ENCODE data around the gene RNF224. TPM values are rescaled to one million over a fixed set of nuclear protein-coding genes. Genes with fewer than 3 reads are reported as not detected.
A peak's percentile ranks its signal among the peaks of the same experiment; 100 is the strongest.

RNF224 gene
- total and polyA plus RNA-seq, 2 of the 13 experiments (the other 11 are each of a cell fraction or from before 2014, with no cell fraction given), result 0.09 TPM; not detected in 1

DNA sequence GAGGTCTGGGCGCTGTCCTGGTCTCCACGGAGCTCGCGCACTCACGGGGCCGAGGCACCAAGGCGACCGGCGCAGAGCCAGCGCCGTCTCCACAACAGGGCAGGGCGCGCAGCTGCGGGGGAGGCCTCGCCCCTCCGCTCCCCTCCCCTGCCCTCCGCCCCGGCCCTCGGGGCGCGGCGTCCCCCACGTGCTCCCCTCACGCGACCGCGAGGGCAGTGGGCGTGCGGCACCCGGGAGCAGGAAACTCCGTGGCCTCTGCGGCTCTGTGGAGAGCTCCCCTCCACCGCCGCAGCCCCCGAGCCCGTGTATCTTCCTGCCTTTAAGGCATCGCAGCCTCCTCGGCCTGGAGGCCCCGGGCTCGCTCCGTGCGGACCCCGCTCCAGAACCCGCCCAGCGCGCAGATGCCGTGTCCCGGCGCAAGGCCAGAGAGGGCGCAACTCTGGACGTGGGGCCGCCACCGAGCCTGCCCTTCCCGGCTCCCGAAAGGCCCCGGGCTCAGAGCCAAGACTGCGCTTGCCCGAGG lies 13.1 kb downstream of the RNF224 start (continued):
- no peak for TF ChIP-seq KIAA2018 (CRISPR knock-in tag; IDR thresholded peaks at IDR 0.05; ENCODE audit: borderline replicate concordance)
- TF ChIP-seq CAMTA2 (CRISPR knock-in tag; IDR thresholded peaks at IDR 0.05; ENCODE audit: borderline replicate concordance), result 0 out of 2 replicates have a peak, but pooled peaks have one; percentile 28
- no peak for TF ChIP-seq ZNF670 (CRISPR knock-in tag; IDR thresholded peaks at IDR 0.05; ENCODE audit: borderline replicate concordance)
- TF ChIP-seq MEIS2 (CRISPR knock-in tag; IDR thresholded peaks at IDR 0.05), result no peak
- TF ChIP-seq SMARCE1 (IDR thresholded peaks at IDR 0.05; ENCODE audit: borderline replicate concordance), result no peak
- 0 out of 2 replicates have a peak, but pooled peaks have one; percentile 46 for TF ChIP-seq ZSCAN9 (CRISPR knock-in tag; IDR thresholded peaks at IDR 0.05; ENCODE audit: borderline replicate concordance)
- TF ChIP-seq, protein P1, sequence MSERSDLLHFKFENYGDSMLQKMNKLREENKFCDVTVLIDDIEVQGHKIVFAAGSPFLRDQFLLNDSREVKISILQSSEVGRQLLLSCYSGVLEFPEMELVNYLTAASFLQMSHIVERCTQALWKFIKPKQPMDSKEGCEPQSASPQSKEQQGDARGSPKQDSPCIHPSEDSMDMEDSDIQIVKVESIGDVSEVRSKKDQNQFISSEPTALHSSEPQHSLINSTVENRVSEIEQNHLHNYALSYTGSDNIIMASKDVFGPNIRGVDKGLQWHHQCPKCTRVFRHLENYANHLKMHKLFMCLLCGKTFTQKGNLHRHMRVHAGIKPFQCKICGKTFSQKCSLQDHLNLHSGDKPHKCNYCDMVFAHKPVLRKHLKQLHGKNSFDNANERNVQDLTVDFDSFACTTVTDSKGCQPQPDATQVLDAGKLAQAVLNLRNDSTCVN (CRISPR knock-in tag; IDR thresholded peaks at IDR 0.05; ENCODE audit: borderline replicate concordance), result no peak
- TF ChIP-seq, protein P2, sequence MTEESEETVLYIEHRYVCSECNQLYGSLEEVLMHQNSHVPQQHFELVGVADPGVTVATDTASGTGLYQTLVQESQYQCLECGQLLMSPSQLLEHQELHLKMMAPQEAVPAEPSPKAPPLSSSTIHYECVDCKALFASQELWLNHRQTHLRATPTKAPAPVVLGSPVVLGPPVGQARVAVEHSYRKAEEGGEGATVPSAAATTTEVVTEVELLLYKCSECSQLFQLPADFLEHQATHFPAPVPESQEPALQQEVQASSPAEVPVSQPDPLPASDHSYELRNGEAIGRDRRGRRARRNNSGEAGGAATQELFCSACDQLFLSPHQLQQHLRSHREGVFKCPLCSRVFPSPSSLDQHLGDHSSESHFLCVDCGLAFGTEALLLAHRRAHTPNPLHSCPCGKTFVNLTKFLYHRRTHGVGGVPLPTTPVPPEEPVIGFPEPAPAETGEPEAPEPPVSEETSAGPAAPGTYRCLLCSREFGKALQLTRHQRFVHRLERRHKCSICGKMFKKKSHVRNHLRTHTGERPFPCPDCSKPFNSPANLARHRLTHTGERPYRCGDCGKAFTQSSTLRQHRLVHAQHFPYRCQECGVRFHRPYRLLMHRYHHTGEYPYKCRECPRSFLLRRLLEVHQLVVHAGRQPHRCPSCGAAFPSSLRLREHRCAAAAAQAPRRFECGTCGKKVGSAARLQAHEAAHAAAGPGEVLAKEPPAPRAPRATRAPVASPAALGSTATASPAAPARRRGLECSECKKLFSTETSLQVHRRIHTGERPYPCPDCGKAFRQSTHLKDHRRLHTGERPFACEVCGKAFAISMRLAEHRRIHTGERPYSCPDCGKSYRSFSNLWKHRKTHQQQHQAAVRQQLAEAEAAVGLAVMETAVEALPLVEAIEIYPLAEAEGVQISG (CRISPR knock-in tag; IDR thresholded peaks at IDR 0.05), result peak; percentile 58
- peak; percentile 26; the same call in 1 of the 2 replicates for TF ChIP-seq NCOA2 (CRISPR knock-in tag; IDR thresholded peaks at IDR 0.05)
- no peak for TF ChIP-seq TCF7L2 (IDR thresholded peaks at IDR 0.05; ENCODE audit: low read depth, low read length)
- TF ChIP-seq PLSCR1 (CRISPR knock-in tag; IDR thresholded peaks at IDR 0.05; ENCODE audit: borderline replicate concordance), result no peak
- TF ChIP-seq SRF (IDR thresholded peaks at IDR 0.05; ENCODE audit: low read depth, low read length), result no peak
- TF ChIP-seq ZNF746 (CRISPR knock-in tag; IDR thresholded peaks at IDR 0.05), result peak; percentile 89
- TF ChIP-seq, protein P3, sequence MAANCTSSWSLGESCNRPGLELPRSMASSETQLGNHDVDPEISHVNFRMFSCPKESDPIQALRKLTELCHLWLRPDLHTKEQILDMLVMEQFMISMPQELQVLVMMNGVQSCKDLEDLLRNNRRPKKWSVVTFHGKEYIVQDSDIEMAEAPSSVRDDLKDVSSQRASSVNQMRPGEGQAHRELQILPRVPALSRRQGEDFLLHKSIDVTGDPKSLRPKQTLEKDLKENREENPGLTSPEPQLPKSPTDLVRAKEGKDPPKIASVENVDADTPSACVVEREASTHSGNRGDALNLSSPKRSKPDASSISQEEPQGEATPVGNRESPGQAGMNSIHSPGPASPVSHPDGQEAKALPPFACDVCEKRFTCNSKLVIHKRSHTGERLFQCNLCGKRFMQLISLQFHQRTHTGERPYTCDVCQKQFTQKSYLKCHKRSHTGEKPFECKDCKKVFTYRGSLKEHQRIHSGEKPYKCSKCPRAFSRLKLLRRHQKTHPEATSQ (CRISPR knock-in tag; IDR thresholded peaks at IDR 0.05; ENCODE audit: borderline replicate concordance), result 0 out of 2 replicates have a peak, but pooled peaks have one; percentile 24
